Choroid plexus epithelial cell (primary cell): ENCODE data around the gene EMP3.
A peak's percentile ranks its signal among the peaks of the same experiment; 100 is the strongest.
"Not testable (repeated sequence)": the region's sequence is repeated elsewhere in the genome, so short reads cannot be mapped to it uniquely, and the experiment has no call there.

Experiments used
- DNase-seq: peaks from one replicate; pipeline ENCODE4 v3.0.0-alpha.2; 2010; ENCODE audit warnings: low read depth
- H3K4me3 ChIP-seq: 2 replicates; pipeline ENCODE4 v1.5.1; 2011; ENCODE audit warnings: low read depth, mild to moderate bottlenecking, control low read depth, low read length, moderate library complexity
- CTCF ChIP-seq: conservative IDR thresholded peaks from 2 replicates; pipeline ENCODE4 v1.5.1; 2011; ENCODE audit warnings: low read depth, mild to moderate bottlenecking, control low read depth, inconsistent platforms, low read length, moderate library complexity

The EMP3 gene

GRCh38 chr19:48315712-48316111 is 9.6 kb upstream of the EMP3 start:
- TF ChIP-seq CTCF = no peak
- H3K4me3 ChIP-seq = no peak overlapping the region
- DNase-seq = no peak

- H3K4me3 ChIP-seq, DNase-seq: not testable (repeated sequence)
These were observed 7.7 kb upstream of the EMP3 start for GRCh38 chr19:48317708-48317960.

GRCh38 chr19:48318286-48318987 is 6.9 kb upstream of the EMP3 start:
- DNase-seq = no peak
- H3K4me3 ChIP-seq = no peak overlapping the region
- no peak for TF ChIP-seq CTCF

GRCh38 chr19:48319647-48320541 is 5.5 kb upstream of the EMP3 start:
- no peak overlapping the region for H3K4me3 ChIP-seq
- peak; percentile 89 for TF ChIP-seq CTCF
- DNase-seq = peak; percentile 85

GRCh38 chr19:48321372-48321621 is 4.1 kb upstream of the EMP3 start:
- H3K4me3 ChIP-seq = peak overlapping the region; percentile 56
- no peak for TF ChIP-seq CTCF
- DNase-seq = peak; percentile 97

- TF ChIP-seq CTCF = no peak
- H3K4me3 ChIP-seq = peak overlapping the region; percentile 56
- DNase-seq = peak; percentile 100
These were observed 3.4 kb upstream of the EMP3 start for GRCh38 chr19:48321622-48322591.

GRCh38 chr19:48329167-48329891 is 4.0 kb downstream of the EMP3 start:
- peak; percentile 65 for DNase-seq
- no peak for TF ChIP-seq CTCF
- H3K4me3 ChIP-seq = peak overlapping the region; percentile 10
